Measurements from ENCODE around the gene ADPRS.

- TF ChIP-seq EZH2 (IDR thresholded peaks at IDR 0.05; ENCODE audit: borderline replicate concordance, low read depth, low read length, severe bottlenecking) (no peak), CTCF (IDR thresholded peaks at IDR 0.05; ENCODE audit: borderline replicate concordance, extremely low read depth, low read length, poor library complexity, severe bottlenecking) (no peak)
Measured at GRCh38 chr1:36098650-36099365, 10.1 kb downstream of the ADPRS start.

Measured in DND-41 (cell line).